ENCODE measurements around the gene FAM107A.
A peak's percentile ranks its signal among the peaks of the same experiment; 100 is the strongest.
"Not testable (repeated sequence)": the region's sequence is repeated elsewhere in the genome, so short reads cannot be mapped to it uniquely, and the experiment has no call there.

Gene FAM107A

DNA sequence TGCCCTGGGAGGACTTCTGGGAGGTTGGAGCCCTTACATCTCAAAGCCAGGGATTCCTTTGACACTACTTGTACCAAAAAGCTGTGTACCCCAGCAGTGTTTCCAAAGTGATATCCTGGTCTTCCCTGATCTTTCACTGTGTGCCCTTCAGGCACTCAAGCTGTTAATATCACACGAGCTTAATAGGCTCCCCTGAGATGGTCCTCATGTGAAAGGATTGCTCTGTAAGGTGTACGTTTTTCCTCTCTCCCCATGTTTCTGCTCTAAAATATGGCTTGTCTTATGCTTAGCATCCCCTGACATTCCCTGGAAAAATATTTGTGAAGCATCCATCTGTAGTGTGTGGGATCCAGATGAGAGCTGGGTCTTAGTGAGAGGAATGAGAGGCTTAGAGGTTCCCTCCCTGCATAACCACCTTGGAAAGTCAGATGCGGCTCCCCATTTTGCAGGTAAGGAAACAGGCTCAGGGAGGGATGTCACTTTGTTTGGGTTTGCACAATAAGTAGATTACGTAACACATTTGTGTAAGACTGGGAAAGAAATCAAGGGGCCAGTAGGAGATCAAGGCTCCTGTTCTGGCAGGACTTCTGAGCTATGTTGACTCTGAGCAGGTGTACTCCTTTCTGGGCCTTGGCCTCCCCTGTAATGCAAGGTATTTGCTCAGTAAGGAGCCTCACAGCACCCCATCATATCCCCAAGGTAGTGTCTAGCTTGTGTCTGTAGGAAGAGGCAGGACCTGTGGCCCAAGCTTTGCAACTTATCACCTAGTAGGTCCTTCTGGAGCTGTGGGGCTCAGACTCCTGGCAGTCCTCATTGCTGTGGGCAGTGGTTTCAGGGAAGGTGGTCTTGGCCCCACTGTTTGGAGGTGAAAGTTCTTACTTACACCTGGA is 39.5 kb downstream of the FAM107A start:
- DNase-seq (ENCODE audit: extremely low read depth in 1 of 2, low read depth in 1 of 2) = no peak

GRCh38 chr3:58536501-58537411 is 40.4 kb downstream of the FAM107A start, which contains the start of gene ACOX2:
TSS of gene ACOX2 (minus strand) at chr3:58537190. CDS start at chr3:58535106, 2,084 bp downstream.
- DNase-seq (ENCODE audit: extremely low read depth in 1 of 2, low read depth in 1 of 2) = no peak

GRCh38 chr3:58535531-58536500 is 41.4 kb downstream of the FAM107A start:
- no peak for DNase-seq (ENCODE audit: extremely low read depth in 1 of 2, low read depth in 1 of 2)

GRCh38 chr3:58534592-58535494 is 42.3 kb downstream of the FAM107A start:
- DNase-seq (ENCODE audit: extremely low read depth in 1 of 2, low read depth in 1 of 2) = no peak

DNA sequence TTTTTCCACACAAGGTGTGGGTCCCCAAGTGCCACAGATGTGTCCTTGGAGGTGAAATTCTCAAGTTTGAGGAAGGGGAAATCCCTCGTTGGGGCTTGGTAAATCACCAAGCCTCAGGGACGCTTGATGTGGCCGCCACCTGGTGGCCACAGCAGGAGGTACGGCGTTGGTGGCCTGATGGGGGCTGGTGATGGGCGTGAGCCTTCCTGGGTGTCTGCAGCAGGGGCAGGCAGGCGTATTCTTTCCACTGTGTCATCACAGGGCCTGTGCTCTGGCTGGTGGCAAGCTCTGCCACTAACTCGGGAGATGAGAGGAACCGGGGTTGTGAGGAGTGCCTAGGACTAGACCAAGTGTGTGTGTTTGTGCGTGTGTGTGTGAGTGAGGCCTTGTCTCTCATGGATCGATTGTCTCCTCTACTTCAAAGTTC is 44.4 kb downstream of the FAM107A start:
- peak; percentile 63 to 75 for DNase-seq (ENCODE audit: extremely low read depth in 1 of 2, low read depth in 1 of 2)

DNA sequence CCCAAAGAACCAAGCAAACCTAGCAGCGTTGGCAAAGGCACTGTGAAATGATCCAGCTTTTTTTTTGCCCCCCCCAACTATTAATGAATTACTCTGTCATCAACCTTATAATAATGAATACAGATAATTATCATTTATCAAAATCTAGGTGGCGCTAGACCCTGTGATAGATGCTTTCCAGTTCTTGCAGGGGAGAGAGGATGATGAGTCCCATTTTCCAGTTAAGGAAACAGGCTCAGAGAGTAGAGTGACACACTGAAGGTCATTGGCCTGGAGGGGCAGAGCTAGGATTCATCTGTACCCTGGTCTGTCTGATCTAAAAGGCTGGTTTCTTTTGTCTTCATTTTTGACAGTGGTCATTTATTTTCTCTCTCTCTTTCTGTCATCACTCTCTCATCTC is 45.2 kb downstream of the FAM107A start:
- no peak for DNase-seq (ENCODE audit: extremely low read depth in 1 of 2, low read depth in 1 of 2)

DNA sequence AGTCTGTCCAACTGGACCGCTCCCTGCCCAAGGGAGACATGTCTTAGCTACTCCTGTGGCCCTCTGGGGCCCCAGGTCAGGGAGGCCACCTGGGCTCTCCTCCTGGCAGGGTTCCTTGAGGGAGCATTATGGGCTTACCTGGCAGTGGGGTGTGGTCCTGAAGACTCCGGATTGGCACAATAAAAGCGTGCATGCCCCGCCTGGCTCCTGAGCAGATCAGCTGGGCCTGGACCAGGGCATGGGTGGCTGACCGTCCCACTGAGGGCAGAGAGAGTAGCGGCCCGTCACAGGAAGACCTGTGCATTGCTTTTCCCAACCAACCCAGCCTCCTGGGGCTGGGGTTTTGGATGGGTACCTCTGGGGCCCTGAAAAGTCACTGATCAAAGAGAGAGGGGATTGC is 45.6 kb downstream of the FAM107A start:
- DNase-seq (ENCODE audit: extremely low read depth in 1 of 2, low read depth in 1 of 2) = no peak

DNA sequence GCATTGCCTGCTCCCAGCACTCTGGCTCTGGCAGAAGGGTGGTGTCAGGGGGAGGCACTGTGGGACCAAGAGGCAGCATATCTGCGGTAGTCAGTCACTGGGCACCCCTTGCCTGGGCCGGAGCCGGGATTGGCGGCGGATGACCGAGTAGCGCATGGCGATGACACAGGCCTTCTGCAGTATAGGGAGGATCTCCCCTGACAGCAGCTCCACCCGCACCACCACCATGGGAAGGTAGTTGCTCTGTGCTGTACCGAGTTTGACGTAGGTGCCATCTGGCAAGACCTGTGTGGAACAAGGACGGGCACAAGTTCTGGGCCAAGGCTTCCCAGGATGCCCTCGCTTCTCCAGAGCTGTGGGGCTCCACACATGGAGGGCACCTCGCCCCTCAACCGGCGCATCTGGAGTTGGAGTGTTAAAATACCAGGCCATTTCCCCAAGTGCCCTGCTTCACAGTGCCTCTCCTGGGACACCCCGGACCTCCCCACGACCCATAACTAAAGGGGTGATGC is 46.8 kb downstream of the FAM107A start:
- no peak for DNase-seq (ENCODE audit: extremely low read depth in 1 of 2, low read depth in 1 of 2)

GRCh38 chr3:58529516-58530353 is 47.5 kb downstream of the FAM107A start:
- no peak for DNase-seq (ENCODE audit: extremely low read depth in 1 of 2, low read depth in 1 of 2)

DNA sequence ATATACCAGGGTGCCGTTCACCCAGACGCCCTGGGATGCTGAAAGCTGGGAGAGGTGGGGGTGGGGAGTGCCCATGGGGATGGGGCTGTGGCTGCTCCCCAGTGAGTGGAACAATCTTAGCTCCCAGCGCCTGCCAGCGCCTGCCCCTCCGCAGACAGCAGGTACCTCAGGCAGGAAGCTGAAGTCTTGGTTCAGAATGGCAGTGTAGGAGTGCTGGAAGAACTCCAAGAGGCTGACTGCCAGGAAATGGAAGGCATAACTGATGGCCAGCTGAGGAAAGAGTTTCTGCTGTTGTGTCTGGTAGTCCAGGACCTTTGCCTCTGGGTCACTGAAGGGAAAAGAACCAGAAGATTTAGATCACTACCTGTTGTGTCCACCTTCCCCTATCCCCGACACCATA is 48.6 kb downstream of the FAM107A start:
- no peak for DNase-seq (ENCODE audit: extremely low read depth in 1 of 2, low read depth in 1 of 2)

GRCh38 chr3:58527440-58527839 is 49.8 kb downstream of the FAM107A start:
- not testable (repeated sequence) for DNase-seq (ENCODE audit: extremely low read depth in 1 of 2, low read depth in 1 of 2)

- no peak for DNase-seq (ENCODE audit: extremely low read depth in 1 of 2, low read depth in 1 of 2)
These were observed 50.7 kb downstream of the FAM107A start for GRCh38 chr3:58526515-58526957.

- no peak for DNase-seq (ENCODE audit: extremely low read depth in 1 of 2, low read depth in 1 of 2)
These were observed 52.8 kb downstream of the FAM107A start for GRCh38 chr3:58524326-58524888.

GRCh38 chr3:58522759-58523425 is 54.3 kb downstream of the FAM107A start:
- no peak for DNase-seq (ENCODE audit: extremely low read depth in 1 of 2, low read depth in 1 of 2)

DNA sequence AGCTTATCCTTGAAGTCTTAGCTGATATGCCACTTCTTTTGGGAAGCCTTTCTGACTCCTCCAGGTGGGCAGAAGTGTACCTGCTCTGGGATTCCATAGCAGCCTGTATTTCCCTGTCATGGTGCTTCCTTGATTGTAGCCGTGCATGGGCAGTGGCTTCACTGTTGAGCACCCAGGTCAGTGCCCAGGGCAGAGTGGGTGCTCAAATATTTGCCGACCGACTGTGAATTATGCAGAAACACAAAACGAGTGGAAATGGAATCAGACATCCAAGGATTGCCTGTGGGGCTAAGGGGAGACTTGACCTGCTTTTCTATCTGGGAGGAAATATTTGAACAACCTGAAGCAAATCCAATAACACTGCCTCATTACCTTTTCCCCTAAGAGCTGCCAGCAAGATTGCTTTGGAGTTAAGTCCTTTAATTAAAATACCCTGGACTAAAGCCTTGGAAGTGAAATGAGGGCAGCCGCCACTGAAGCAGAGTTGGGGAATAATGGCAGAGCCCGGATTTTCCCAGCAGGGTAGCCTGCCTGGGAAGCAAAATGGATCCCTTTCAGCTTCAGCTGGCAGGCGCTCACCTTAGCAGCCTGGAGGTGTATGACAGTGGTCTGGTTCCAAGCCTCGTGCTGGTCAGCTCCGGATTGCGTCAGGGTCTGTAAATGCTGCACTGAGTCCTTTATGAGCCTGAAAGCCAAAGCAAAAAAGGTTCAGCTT is 55.1 kb downstream of the FAM107A start:
- no peak for DNase-seq (ENCODE audit: extremely low read depth in 1 of 2, low read depth in 1 of 2)

DNA sequence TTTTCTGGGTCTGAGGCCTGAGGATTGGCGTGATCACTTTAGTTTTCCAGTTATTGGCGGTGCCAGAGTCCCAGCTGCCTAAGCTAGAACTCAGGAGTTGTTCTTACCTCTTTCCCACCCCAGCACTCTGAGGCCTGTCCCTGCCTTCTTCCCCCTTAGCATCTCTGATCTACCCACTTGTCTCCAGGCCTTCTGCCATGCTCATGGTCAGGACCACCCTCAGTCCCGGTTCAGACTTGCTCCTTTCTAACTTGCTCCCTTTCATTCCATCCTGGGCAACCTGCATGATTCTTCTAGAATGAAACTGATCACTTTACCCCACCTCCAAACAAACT is 55.9 kb downstream of the FAM107A start:
- no peak for DNase-seq (ENCODE audit: extremely low read depth in 1 of 2, low read depth in 1 of 2)

Data from stimulated activated CD8-positive, alpha-beta memory T cell treated with anti-CD3 and anti-CD28 coated beads, Interleukin-7, amount 100 ng/mL, for 48 hours (primary cell).